ENCODE data around the gene HDGF. TPM values are rescaled to one million over a fixed set of nuclear protein-coding genes. Genes with fewer than 3 reads are reported as not detected.

The HDGF gene
- total RNA-seq, 2 donors from 2014 or later: 493 to 495 TPM

DNA sequence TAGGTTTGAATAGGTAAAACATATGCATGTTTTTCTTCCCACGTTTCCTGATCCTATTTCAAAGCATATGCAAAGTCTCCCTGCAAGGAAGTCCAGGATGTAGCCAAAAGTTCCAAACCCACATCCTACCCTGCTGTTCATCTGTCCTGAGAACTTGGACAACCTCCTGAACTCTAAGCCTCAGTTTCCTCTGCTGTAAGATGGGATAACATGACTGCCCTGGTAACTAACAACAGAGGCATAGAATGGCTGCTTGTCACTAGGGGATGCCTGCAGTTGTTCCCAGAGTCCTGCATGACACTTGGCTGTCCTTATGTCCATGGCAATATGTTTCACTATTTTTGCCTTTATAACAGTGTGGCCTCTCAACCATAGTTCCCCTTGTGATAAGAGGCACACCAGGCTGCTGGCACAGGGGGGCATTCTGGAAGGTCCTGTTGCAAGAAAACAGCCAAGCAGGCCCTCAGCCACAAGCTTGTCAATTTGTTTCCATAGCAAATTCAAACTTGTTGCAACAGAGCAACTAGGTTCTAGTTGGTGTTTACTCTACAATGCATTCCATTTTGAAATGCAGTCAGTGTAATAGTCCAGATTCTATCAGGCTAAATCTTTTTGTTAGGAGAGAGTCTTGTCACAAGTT, 1.5 kb upstream of the HDGF start:
- Histone ChIP-seq H3K27me3 (ENCODE audit: control insufficient read depth, insufficient read depth, low read length, poor library complexity, severe bottlenecking) (no peaks in the 10 kb centered on the region), H3K9me3 (ENCODE audit: control insufficient read depth, low read length) (no peaks in the 10 kb centered on the region), H3K36me3 (ENCODE audit: control insufficient read depth, insufficient read depth, low read length) (peaks cover 16% of the 10 kb centered on the region), H3K4me1 (ENCODE audit: control insufficient read depth, insufficient read depth, low read length) (peaks cover 20% of the 10 kb centered on the region), H3K27ac (ENCODE audit: low read depth, low read length) (no peak overlapping the region), H3K4me3 (ENCODE audit: low read length) (peak overlapping the region; percentile 92), H3K9ac (ENCODE audit: extremely low read depth, low read length, poor library complexity, severe bottlenecking) (peak overlapping the region; percentile 96)
- no peaks in the 10 kb centered on the region for H3K9me3 Mint-ChIP-seq
- H3K4me1 Mint-ChIP-seq: peaks cover 28% of the 10 kb centered on the region
- peak overlapping the region; percentile 78 for H3K27ac Mint-ChIP-seq
- 78% methylated on average over 1 of the region's 1 CpG; no CpG with 5 or more reads in 1 of the 2 experiments for WGBS, 2 experiments (ENCODE audit: insufficient coverage in 1 of 2, insufficient read length in 1 of 2)
- no peaks in the 10 kb centered on the region for H3K36me3 Mint-ChIP-seq (ENCODE audit: low read depth)
- DNase-seq: peak; percentile 36
- TF ChIP-seq, protein P1, sequence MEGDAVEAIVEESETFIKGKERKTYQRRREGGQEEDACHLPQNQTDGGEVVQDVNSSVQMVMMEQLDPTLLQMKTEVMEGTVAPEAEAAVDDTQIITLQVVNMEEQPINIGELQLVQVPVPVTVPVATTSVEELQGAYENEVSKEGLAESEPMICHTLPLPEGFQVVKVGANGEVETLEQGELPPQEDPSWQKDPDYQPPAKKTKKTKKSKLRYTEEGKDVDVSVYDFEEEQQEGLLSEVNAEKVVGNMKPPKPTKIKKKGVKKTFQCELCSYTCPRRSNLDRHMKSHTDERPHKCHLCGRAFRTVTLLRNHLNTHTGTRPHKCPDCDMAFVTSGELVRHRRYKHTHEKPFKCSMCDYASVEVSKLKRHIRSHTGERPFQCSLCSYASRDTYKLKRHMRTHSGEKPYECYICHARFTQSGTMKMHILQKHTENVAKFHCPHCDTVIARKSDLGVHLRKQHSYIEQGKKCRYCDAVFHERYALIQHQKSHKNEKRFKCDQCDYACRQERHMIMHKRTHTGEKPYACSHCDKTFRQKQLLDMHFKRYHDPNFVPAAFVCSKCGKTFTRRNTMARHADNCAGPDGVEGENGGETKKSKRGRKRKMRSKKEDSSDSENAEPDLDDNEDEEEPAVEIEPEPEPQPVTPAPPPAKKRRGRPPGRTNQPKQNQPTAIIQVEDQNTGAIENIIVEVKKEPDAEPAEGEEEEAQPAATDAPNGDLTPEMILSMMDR (conservative IDR thresholded peaks at IDR 0.05): no peak
- H3K4me3 Mint-ChIP-seq: peak overlapping the region; percentile 88
- H3K27me3 Mint-ChIP-seq (ENCODE audit: insufficient read depth): no peaks in the 10 kb centered on the region

GRCh38 chr1:156751757-156752481, 444 bp upstream of the HDGF start:
- no peaks in the 10 kb centered on the region for H3K27me3 ChIP-seq (ENCODE audit: control insufficient read depth, insufficient read depth, low read length, poor library complexity, severe bottlenecking)
- Mint-ChIP-seq H3K4me1 (peaks cover 35% of the 10 kb centered on the region), H3K27ac (peak overlapping the region; percentile 96), H3K4me3 (peak overlapping the region; percentile 88), H3K27me3 (ENCODE audit: insufficient read depth) (no peaks in the 10 kb centered on the region), H3K9me3 (no peaks in the 10 kb centered on the region), H3K36me3 (ENCODE audit: low read depth) (no peaks in the 10 kb centered on the region)
- TF ChIP-seq, protein P1 (conservative IDR thresholded peaks at IDR 0.05): no peak
- peak overlapping the region; percentile 92 for H3K4me3 ChIP-seq (ENCODE audit: low read length)
- peaks cover 27% of the 10 kb centered on the region for H3K4me1 ChIP-seq (ENCODE audit: control insufficient read depth, insufficient read depth, low read length)
- 0% methylated on average over 23 to 68 of the region's 68 CpGs for WGBS, 2 experiments (ENCODE audit: insufficient coverage in 1 of 2, insufficient read length in 1 of 2)
- no peaks in the 10 kb centered on the region for H3K9me3 ChIP-seq (ENCODE audit: control insufficient read depth, low read length)
- peak; percentile 99 for DNase-seq
- peaks cover 16% of the 10 kb centered on the region for H3K36me3 ChIP-seq (ENCODE audit: control insufficient read depth, insufficient read depth, low read length)
- peak overlapping the region; percentile 93 for H3K27ac ChIP-seq (ENCODE audit: low read depth, low read length)
- peak overlapping the region; percentile 96 for H3K9ac ChIP-seq (ENCODE audit: extremely low read depth, low read length, poor library complexity, severe bottlenecking)

- Histone ChIP-seq H3K36me3 (ENCODE audit: control insufficient read depth, insufficient read depth, low read length) (peaks cover 23% of the 10 kb centered on the region), H3K4me3 (ENCODE audit: low read length) (peak overlapping the region; percentile 96), H3K9ac (ENCODE audit: extremely low read depth, low read length, poor library complexity, severe bottlenecking) (peak overlapping the region; percentile 88), H3K9me3 (ENCODE audit: control insufficient read depth, low read length) (no peaks in the 10 kb centered on the region), H3K27me3 (ENCODE audit: control insufficient read depth, insufficient read depth, low read length, poor library complexity, severe bottlenecking) (no peaks in the 10 kb centered on the region), H3K4me1 (ENCODE audit: control insufficient read depth, insufficient read depth, low read length) (peaks cover 32% of the 10 kb centered on the region), H3K27ac (ENCODE audit: low read depth, low read length) (peak overlapping the region; percentile 68)
- Mint-ChIP-seq H3K9me3 (no peaks in the 10 kb centered on the region), H3K27me3 (ENCODE audit: insufficient read depth) (no peaks in the 10 kb centered on the region), H3K4me1 (peaks cover 43% of the 10 kb centered on the region), H3K4me3 (peak overlapping the region; percentile 88), H3K36me3 (ENCODE audit: low read depth) (peaks cover 2% of the 10 kb centered on the region), H3K27ac (peak overlapping the region; percentile 98)
- WGBS, 2 experiments (ENCODE audit: insufficient coverage in 1 of 2, insufficient read length in 1 of 2): 0% methylated on average over 14 to 64 of the region's 64 CpGs
- TF ChIP-seq, protein P1 (conservative IDR thresholded peaks at IDR 0.05): peak; percentile 24
- DNase-seq: peak; percentile 82
Measured at GRCh38 chr1:156750711-156751450, 594 bp downstream of the HDGF start.
